ENCODE results near the gene LENG9.

DNA sequence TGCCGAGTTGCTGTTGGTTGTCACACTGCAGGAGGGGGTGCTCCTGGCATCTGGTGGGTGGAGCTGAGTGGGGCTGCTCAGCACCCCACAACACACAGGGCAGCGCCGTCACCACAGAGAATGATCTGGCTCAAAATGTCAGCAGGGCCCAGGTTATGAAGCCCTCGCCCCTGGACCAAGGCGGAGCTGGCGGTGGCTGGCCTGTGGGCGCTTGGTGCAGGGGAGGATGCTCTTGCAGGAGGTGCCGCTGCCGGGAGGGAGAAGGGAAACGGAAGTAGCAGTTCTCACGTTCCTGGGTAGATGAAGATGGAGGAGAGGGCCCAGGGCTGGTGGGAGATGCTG, 28.7 kb downstream of the LENG9 start:
- TF ChIP-seq, protein P1, sequence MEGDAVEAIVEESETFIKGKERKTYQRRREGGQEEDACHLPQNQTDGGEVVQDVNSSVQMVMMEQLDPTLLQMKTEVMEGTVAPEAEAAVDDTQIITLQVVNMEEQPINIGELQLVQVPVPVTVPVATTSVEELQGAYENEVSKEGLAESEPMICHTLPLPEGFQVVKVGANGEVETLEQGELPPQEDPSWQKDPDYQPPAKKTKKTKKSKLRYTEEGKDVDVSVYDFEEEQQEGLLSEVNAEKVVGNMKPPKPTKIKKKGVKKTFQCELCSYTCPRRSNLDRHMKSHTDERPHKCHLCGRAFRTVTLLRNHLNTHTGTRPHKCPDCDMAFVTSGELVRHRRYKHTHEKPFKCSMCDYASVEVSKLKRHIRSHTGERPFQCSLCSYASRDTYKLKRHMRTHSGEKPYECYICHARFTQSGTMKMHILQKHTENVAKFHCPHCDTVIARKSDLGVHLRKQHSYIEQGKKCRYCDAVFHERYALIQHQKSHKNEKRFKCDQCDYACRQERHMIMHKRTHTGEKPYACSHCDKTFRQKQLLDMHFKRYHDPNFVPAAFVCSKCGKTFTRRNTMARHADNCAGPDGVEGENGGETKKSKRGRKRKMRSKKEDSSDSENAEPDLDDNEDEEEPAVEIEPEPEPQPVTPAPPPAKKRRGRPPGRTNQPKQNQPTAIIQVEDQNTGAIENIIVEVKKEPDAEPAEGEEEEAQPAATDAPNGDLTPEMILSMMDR (IDR thresholded peaks at IDR 0.05), result no peak
- TF ChIP-seq POLR2A (IDR thresholded peaks at IDR 0.05) (no peak), EP300 (IDR thresholded peaks at IDR 0.05) (no peak)

Measured in tibial nerve (tissue), 4 donors.